B cell (primary cell): ENCODE results near the gene H2BK1. TPM values are rescaled to one million over a fixed set of nuclear protein-coding genes. Genes with fewer than 3 reads are reported as not detected.
A peak's percentile ranks its signal among the peaks of the same experiment; 100 is the strongest.

Source experiments
- ATAC-seq: fragments of 200-7000 bp; cut with Tn5 transposase; one replicate; pipeline ENCODE4 v1.10.0; 2021; ENCODE audit warnings: low read depth, mild to moderate bottlenecking, moderate number of reproducible peaks, moderate library complexity
- CTCF ChIA-PET: fragments of 350-600 bp; sonication (Branson Sonifier 250); formaldehyde crosslinking; loops from one replicate; lab custom pipeline; 2021; ENCODE audit warnings: antibody characterized with exemption, inconsistent platforms; lab: Charles Lee
- POLR2A ChIA-PET: fragments of 350-600 bp; sonication (Branson Sonifier 250); formaldehyde crosslinking; loops from one replicate; lab custom pipeline; 2021; ENCODE audit warnings: antibody characterized with exemption; lab: Charles Lee
- DNase-seq: peaks from one replicate; pipeline ENCODE4 v3.0.0; 2013
- H2AFZ ChIP-seq: 2 replicates; pipeline ENCODE4 v1.6.1; 2012; ENCODE audit warnings: mild to moderate bottlenecking, low read depth, low read length; ENCODE audit not compliant: insufficient read depth, poor library complexity, severe bottlenecking
- H3K27ac ChIP-seq, 2 donors: 1 replicate in 1 of 2; 2 replicates in 1 of 2; pipeline ENCODE4 v1.5.1; 2012 to 2013; ENCODE audit warnings: low read length in 2 of 2, mild to moderate bottlenecking in 2 of 2, moderate library complexity in 1 of 2
- H3K27me3 ChIP-seq, 4 experiments: fragments of 200-600 bp in 1 of 4; sonication (generic) in 1 of 4; replicated peaks in 1 of 4; 1 replicate in 2 of 4; 2 replicates in 2 of 4; pipeline versions ENCODE4 v1.6.1 to v1.7.0; 2013 to 2016; ENCODE audit warnings: low read length in 3 of 4, mild to moderate bottlenecking in 2 of 4, mixed read lengths in 1 of 4, moderate library complexity in 1 of 4; ENCODE audit not compliant: insufficient read depth in 4 of 4, control insufficient read depth in 3 of 4; ENCODE audit errors: control extremely low read depth in 1 of 4
- H3K36me3 ChIP-seq, 2 experiments: replicated peaks in 1 of 2; 1 replicate in 1 of 2; 2 replicates in 1 of 2; pipeline versions ENCODE4 v1.6.1 to v1.7.1; 2013; ENCODE audit warnings: low read length in 1 of 2; ENCODE audit not compliant: insufficient read depth in 2 of 2, control insufficient read depth in 1 of 2; ENCODE audit errors: control extremely low read depth in 1 of 2, extremely low read depth in 1 of 2
- H3K4me1 ChIP-seq, 2 donors: fragments of 200-600 bp in 1 of 2; sonication (generic) in 1 of 2; 1 replicate in 1 of 2; 2 replicates in 1 of 2; pipeline versions ENCODE4 v1.5.1 to v1.6.1; 2013 to 2017; ENCODE audit warnings: low read length in 2 of 2; ENCODE audit not compliant: control insufficient read depth in 2 of 2, insufficient read depth in 2 of 2
- H3K4me2 ChIP-seq: replicated peaks from 2 replicates; pipeline ENCODE3; 2012; ENCODE audit warnings: mild to moderate bottlenecking, low read depth, low read length; ENCODE audit not compliant: poor library complexity, severe bottlenecking
- H3K4me3 ChIP-seq, 5 experiments: fragments of 200-600 bp in 1 of 5; sonication (generic) in 1 of 5; 1 replicate in 3 of 5; 2 replicates in 2 of 5; pipeline versions ENCODE4 v1.5.1 to v1.7.0; 2011 to 2016; ENCODE audit warnings: low read length in 4 of 5, mild to moderate bottlenecking in 4 of 5, low read depth in 2 of 5, control low read depth in 1 of 5, moderate library complexity in 1 of 5; ENCODE audit not compliant: insufficient read depth in 1 of 5; ENCODE audit errors: control extremely low read depth in 1 of 5, extremely low read depth in 1 of 5
- H3K79me2 ChIP-seq: fragments of 200-600 bp; sonication (generic); one replicate; pipeline ENCODE4 v1.6.0; 2016; ENCODE audit warnings: low read length; ENCODE audit not compliant: control insufficient read depth, insufficient read depth
- H3K9ac ChIP-seq: fragments of 200-600 bp; sonication (generic); 2 replicates; pipeline ENCODE4 v1.6.1; 2017; ENCODE audit warnings: mild to moderate bottlenecking, low read length, moderate library complexity
- H3K9me3 ChIP-seq, 3 donors: one replicate each; pipeline versions ENCODE4 v1.6.1 to v1.7.1; 2013; ENCODE audit warnings: low read length in 2 of 3; ENCODE audit not compliant: control insufficient read depth in 2 of 3, insufficient read depth in 1 of 3; ENCODE audit errors: control extremely low read depth in 1 of 3
- H4K20me1 ChIP-seq: 2 replicates; pipeline ENCODE4 v1.6.0; 2012; ENCODE audit warnings: mild to moderate bottlenecking, low read length; ENCODE audit not compliant: insufficient read depth, control insufficient read depth, poor library complexity, severe bottlenecking
- H3K27ac Mint-ChIP-seq: one replicate; pipeline ENCODE4 v1.8.0; 2021; ENCODE audit warnings: mixed read lengths
- H3K27me3 Mint-ChIP-seq: one replicate; pipeline ENCODE4 v1.8.0; 2021; ENCODE audit warnings: mixed read lengths
- H3K4me1 Mint-ChIP-seq: one replicate; pipeline ENCODE4 v1.8.0; 2021; ENCODE audit warnings: mixed read lengths
- H3K4me3 Mint-ChIP-seq: one replicate; pipeline ENCODE4 v1.8.0; 2021; ENCODE audit warnings: mixed read lengths
- H3K9me3 Mint-ChIP-seq: one replicate; pipeline ENCODE4 v1.8.0; 2022; ENCODE audit warnings: mixed read lengths; ENCODE audit not compliant: insufficient read depth
- EZH2 ChIP-seq: IDR thresholded peaks from 2 replicates; pipeline ENCODE4 v1.6.1; 2012; ENCODE audit warnings: borderline replicate concordance, low read depth, mild to moderate bottlenecking, moderate library complexity, low read length; ENCODE audit not compliant: insufficient read depth, poor library complexity, severe bottlenecking
- WGBS: methylation state at CpG from one replicate; pipeline ENCODE4 v1.1.5; 2013; ENCODE audit warnings: missing lambda C conversion rate; ENCODE audit not compliant: insufficient coverage; 5-methylcytosine and 5-hydroxymethylcytosine counted together
- intact Hi-C: fragments of 100-400 bp; cut with micrococcal nuclease; formaldehyde crosslinking; loops from one replicate; pipeline ENCODE4 v1.10.0; 2022
- polyA plus RNA-seq: library from polyadenylated mRNA; depleted of rRNA; stranded (reverse); fragments of >200 nt; gene quantifications from 2 replicates; pipeline ENCODE4 v1.2.3, GENCODE V29; 2012
- total RNA-seq, 2 donors: library from RNA; stranded (reverse); fragments of 120-200 nt in 1 of 2; gene quantifications; 1 replicate in 1 of 2; 2 replicates in 1 of 2; pipeline versions ENCODE4 v1.2.3 to v1.2.4, GENCODE V29; 2013 to 2022
- TF ChIP-seq, protein P1 (sequence below): fragments of 200-600 bp; IDR thresholded peaks from one replicate; pipeline ENCODE4 v1.8.0; 2022; ENCODE audit warnings: antibody characterized with exemption, mild to moderate bottlenecking

H2BK1 gene
- total and polyA plus RNA-seq, 2 donors (not counting 1 experiment from before 2014, with no cell fraction given): 4.2 TPM; not detected in 1

DNA sequence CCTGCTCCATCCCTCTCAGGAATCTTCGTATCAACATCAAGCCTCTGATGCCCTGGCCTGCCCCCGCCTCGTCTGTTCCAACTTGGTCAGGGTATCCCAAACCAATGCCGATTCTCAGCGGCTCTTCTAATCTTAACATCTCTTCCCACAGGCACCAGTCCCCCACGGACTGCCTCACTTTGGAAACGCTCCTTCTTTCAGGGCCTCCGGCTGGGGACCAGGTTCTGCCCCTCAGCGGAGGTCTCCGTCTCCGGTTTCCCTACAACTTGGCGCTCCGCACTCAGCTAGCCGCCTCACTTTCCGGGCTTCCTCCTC, 16.2 kb upstream of the H2BK1 start:
- H3K4me2 ChIP-seq: peak overlapping the region; percentile 78
- no peaks in the 10 kb centered on the region for H3K27me3 Mint-ChIP-seq
- intact Hi-C loops: loop anchor here (2.0 kb wide), 1 partner anchor 214 kb away; no protein-coding TSS in a partner anchor
- no peaks in the 10 kb centered on the region for H3K9me3 ChIP-seq
- H3K4me3 ChIP-seq: peak overlapping the region; percentile 53 to 97 (median 81)
- H3K27me3 ChIP-seq: no peaks in the 10 kb centered on the region
- peaks cover 0 to 34% of the 10 kb centered on the region in 2 experiments for H3K36me3 ChIP-seq
- H2AFZ ChIP-seq: peak overlapping the region; percentile 99
- peak overlapping the region; percentile 15 to 73 for H3K27ac ChIP-seq
- ChIA-PET POLR2A (interaction anchor here (0.6 to 1.4 kb wide), 7 partner anchors 9 to 1750 kb away, joined by 3 to 13 read pairs (median 4); partner anchors contain the start of gene ABCB8), CTCF (interaction anchor here (1.3 to 4.4 kb wide), 2 partner anchors 18 to 78 kb away, joined by 4 to 34 read pairs; no protein-coding TSS in a partner anchor)
- DNase-seq (no peak), ATAC-seq (no peak)
- H3K4me3 Mint-ChIP-seq: peak overlapping the region; percentile 95
- peaks cover 19 to 20% of the 10 kb centered on the region in 2 donors for H3K4me1 ChIP-seq
- no peak for TF ChIP-seq EZH2
- TF ChIP-seq, protein P1, sequence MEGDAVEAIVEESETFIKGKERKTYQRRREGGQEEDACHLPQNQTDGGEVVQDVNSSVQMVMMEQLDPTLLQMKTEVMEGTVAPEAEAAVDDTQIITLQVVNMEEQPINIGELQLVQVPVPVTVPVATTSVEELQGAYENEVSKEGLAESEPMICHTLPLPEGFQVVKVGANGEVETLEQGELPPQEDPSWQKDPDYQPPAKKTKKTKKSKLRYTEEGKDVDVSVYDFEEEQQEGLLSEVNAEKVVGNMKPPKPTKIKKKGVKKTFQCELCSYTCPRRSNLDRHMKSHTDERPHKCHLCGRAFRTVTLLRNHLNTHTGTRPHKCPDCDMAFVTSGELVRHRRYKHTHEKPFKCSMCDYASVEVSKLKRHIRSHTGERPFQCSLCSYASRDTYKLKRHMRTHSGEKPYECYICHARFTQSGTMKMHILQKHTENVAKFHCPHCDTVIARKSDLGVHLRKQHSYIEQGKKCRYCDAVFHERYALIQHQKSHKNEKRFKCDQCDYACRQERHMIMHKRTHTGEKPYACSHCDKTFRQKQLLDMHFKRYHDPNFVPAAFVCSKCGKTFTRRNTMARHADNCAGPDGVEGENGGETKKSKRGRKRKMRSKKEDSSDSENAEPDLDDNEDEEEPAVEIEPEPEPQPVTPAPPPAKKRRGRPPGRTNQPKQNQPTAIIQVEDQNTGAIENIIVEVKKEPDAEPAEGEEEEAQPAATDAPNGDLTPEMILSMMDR: no peak
- no peaks in the 10 kb centered on the region for H3K9me3 Mint-ChIP-seq
- WGBS: 2% methylated on average over 15 of the region's 15 CpGs
- peaks cover 25% of the 10 kb centered on the region for H3K79me2 ChIP-seq
- peak overlapping the region; percentile 92 for H3K9ac ChIP-seq
- peaks cover 10% of the 10 kb centered on the region for H4K20me1 ChIP-seq
- peak overlapping the region; percentile 92 for H3K27ac Mint-ChIP-seq
- peaks cover 42% of the 10 kb centered on the region for H3K4me1 Mint-ChIP-seq

DNA sequence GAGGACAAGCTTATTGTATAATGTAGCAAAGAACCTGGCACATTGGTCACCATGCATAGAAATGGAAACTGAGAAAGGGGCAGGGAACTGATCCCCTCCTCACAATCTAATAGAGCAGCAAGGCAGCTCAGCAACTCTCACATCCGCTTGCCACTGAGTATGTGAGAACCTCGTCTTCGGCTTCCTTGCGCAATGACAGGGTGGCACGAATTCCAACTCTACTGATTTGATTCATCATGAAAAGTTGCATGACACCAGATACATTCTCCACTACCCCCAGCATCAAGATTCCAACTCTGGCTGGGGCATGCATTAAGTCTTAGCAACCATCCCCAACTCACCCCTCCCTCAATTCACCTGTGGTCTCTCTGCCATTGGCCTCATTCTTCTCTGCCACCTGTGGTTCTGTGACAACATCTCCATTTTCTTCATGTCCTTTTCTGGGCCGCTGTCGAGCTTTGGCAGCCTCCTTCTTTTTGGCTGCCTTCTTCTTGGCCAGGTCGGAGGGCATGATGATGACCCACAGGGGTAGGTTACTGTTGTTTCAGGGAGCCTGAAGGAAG, 15.7 kb upstream of the H2BK1 start:
- Mint-ChIP-seq H3K27ac (no peak overlapping the region), H3K27me3 (no peaks in the 10 kb centered on the region), H3K4me3 (peak overlapping the region; percentile 95), H3K9me3 (no peaks in the 10 kb centered on the region), H3K4me1 (peaks cover 37% of the 10 kb centered on the region)
- intact Hi-C loops: loop anchor here (2.0 kb wide), 1 partner anchor 213 kb away; no protein-coding TSS in a partner anchor
- TF ChIP-seq, protein P1: no peak
- no peak for TF ChIP-seq EZH2
- peak overlapping the region; percentile 92 for H3K9ac ChIP-seq
- ChIA-PET CTCF (interaction anchor here (0.9 to 4.4 kb wide), 2 partner anchors 18 to 102 kb away, joined by 3 to 34 read pairs; no protein-coding TSS in a partner anchor), POLR2A (no interaction called here)
- peaks cover 18% of the 10 kb centered on the region in 2 donors for H3K4me1 ChIP-seq
- WGBS: 93% methylated on average over 5 of the region's 8 CpGs
- H3K27me3 ChIP-seq: no peaks in the 10 kb centered on the region
- no peaks in the 10 kb centered on the region for H3K9me3 ChIP-seq
- DNase-seq (no peak), ATAC-seq (no peak)
- peak overlapping the region; percentile 99 for H2AFZ ChIP-seq
- H4K20me1 ChIP-seq: peaks cover 10% of the 10 kb centered on the region
- peaks cover 25% of the 10 kb centered on the region for H3K79me2 ChIP-seq
- peaks cover 0 to 36% of the 10 kb centered on the region in 2 experiments for H3K36me3 ChIP-seq
- peak overlapping the region in 1 of 2 donors; percentile 73 for H3K27ac ChIP-seq
- H3K4me2 ChIP-seq: peak overlapping the region; percentile 78
- H3K4me3 ChIP-seq: peak overlapping the region in 4 of 5 experiments; percentile 60 to 97 (median 88)
